IPS-18a (cell line): ENCODE data around the gene RASGRP3.
A peak's percentile ranks its signal among the peaks of the same experiment; 100 is the strongest.

ENCODE experiments used
- H3K27ac ChIP-seq: one replicate; pipeline ENCODE4 v1.5.1; 2013; ENCODE audit warnings: low read length
- H3K27me3 ChIP-seq: one replicate; pipeline ENCODE4 v1.6.1; 2013; ENCODE audit warnings: mild to moderate bottlenecking, low read length; ENCODE audit not compliant: control insufficient read depth, insufficient read depth
- H3K36me3 ChIP-seq: one replicate; pipeline ENCODE4 v1.6.1; 2013; ENCODE audit warnings: low read depth, low read length; ENCODE audit not compliant: control insufficient read depth
- H3K4me1 ChIP-seq: one replicate; pipeline ENCODE4 v1.6.1; 2013; ENCODE audit warnings: low read depth, low read length; ENCODE audit not compliant: control insufficient read depth
- H3K4me3 ChIP-seq: one replicate; pipeline ENCODE4 v1.5.1; 2013; ENCODE audit warnings: low read length
- H3K9ac ChIP-seq: one replicate; pipeline ENCODE4 v1.6.1; 2013; ENCODE audit warnings: mild to moderate bottlenecking, low read length, moderate library complexity
- H3K9me3 ChIP-seq: one replicate; pipeline ENCODE4 v1.6.1; 2013; ENCODE audit warnings: low read depth, low read length; ENCODE audit not compliant: control insufficient read depth

Gene RASGRP3

GRCh38 chr2:33476131-33476792, at the start of gene RASGRP3:
Gene RASGRP3 (plus strand): TSS chr2:33476649. CDS start chr2:33515137, 38,488 bp downstream.
- H3K9me3 ChIP-seq: no peaks in the 10 kb centered on the region
- peaks cover 14% of the 10 kb centered on the region for H3K27me3 ChIP-seq
- H3K9ac ChIP-seq: peak within 1 kb of the TSS; percentile 47
- H3K27ac ChIP-seq: no peak within 1 kb of the TSS
- H3K4me1 ChIP-seq: peaks cover 11% of the 10 kb centered on the region
- peak within 1 kb of the TSS; percentile 72 for H3K4me3 ChIP-seq
- H3K36me3 ChIP-seq: no peaks in the 10 kb centered on the region

- no peak overlapping the region for H3K9ac ChIP-seq
- no peaks in the 10 kb centered on the region for H3K27me3 ChIP-seq
- H3K4me3 ChIP-seq: no peak overlapping the region
- H3K4me1 ChIP-seq: no peaks in the 10 kb centered on the region
- no peaks in the 10 kb centered on the region for H3K36me3 ChIP-seq
- H3K27ac ChIP-seq: no peak overlapping the region
- no peaks in the 10 kb centered on the region for H3K9me3 ChIP-seq
Observed at GRCh38 chr2:33426666-33427231, 49.7 kb upstream of the RASGRP3 start.

GRCh38 chr2:33430077-33430476, 46.4 kb upstream of the RASGRP3 start:
- H3K9me3 ChIP-seq: no peaks in the 10 kb centered on the region
- H3K36me3 ChIP-seq: no peaks in the 10 kb centered on the region
- no peak overlapping the region for H3K9ac ChIP-seq
- H3K4me3 ChIP-seq: no peak overlapping the region
- no peaks in the 10 kb centered on the region for H3K4me1 ChIP-seq
- H3K27ac ChIP-seq: no peak overlapping the region
- no peaks in the 10 kb centered on the region for H3K27me3 ChIP-seq

- Histone ChIP-seq H3K4me1 (no peaks in the 10 kb centered on the region), H3K36me3 (no peaks in the 10 kb centered on the region), H3K27ac (no peak overlapping the region), H3K9me3 (no peaks in the 10 kb centered on the region), H3K27me3 (no peaks in the 10 kb centered on the region), H3K4me3 (no peak overlapping the region), H3K9ac (no peak overlapping the region)
Observed at GRCh38 chr2:33430856-33431255, 45.6 kb upstream of the RASGRP3 start.

GRCh38 chr2:33432871-33433270, 43.6 kb upstream of the RASGRP3 start:
- H3K9me3 ChIP-seq: no peaks in the 10 kb centered on the region
- no peak overlapping the region for H3K27ac ChIP-seq
- no peak overlapping the region for H3K4me3 ChIP-seq
- no peaks in the 10 kb centered on the region for H3K27me3 ChIP-seq
- no peaks in the 10 kb centered on the region for H3K36me3 ChIP-seq
- H3K4me1 ChIP-seq: no peaks in the 10 kb centered on the region
- H3K9ac ChIP-seq: no peak overlapping the region

- Histone ChIP-seq H3K27ac (no peak overlapping the region), H3K36me3 (no peaks in the 10 kb centered on the region), H3K4me3 (no peak overlapping the region), H3K9ac (no peak overlapping the region), H3K27me3 (no peaks in the 10 kb centered on the region), H3K9me3 (no peaks in the 10 kb centered on the region), H3K4me1 (no peaks in the 10 kb centered on the region)
Observed at GRCh38 chr2:33433279-33434235, 42.9 kb upstream of the RASGRP3 start.

- no peaks in the 10 kb centered on the region for H3K9me3 ChIP-seq
- H3K4me1 ChIP-seq: no peaks in the 10 kb centered on the region
- no peaks in the 10 kb centered on the region for H3K27me3 ChIP-seq
- no peak overlapping the region for H3K27ac ChIP-seq
- no peaks in the 10 kb centered on the region for H3K36me3 ChIP-seq
- H3K4me3 ChIP-seq: no peak overlapping the region
- H3K9ac ChIP-seq: no peak overlapping the region
Observed at GRCh38 chr2:33435518-33435917, 40.9 kb upstream of the RASGRP3 start.

- Histone ChIP-seq H3K27ac (no peak overlapping the region), H3K4me1 (no peaks in the 10 kb centered on the region), H3K9me3 (no peaks in the 10 kb centered on the region), H3K27me3 (no peaks in the 10 kb centered on the region), H3K36me3 (no peaks in the 10 kb centered on the region), H3K9ac (no peak overlapping the region), H3K4me3 (no peak overlapping the region)
Observed at GRCh38 chr2:33436083-33436482, 40.4 kb upstream of the RASGRP3 start.

GRCh38 chr2:33437297-33437696, 39.2 kb upstream of the RASGRP3 start:
- Histone ChIP-seq H3K9ac (no peak overlapping the region), H3K27ac (no peak overlapping the region)

GRCh38 chr2:33437815-33438214, 38.6 kb upstream of the RASGRP3 start:
- no peak overlapping the region for H3K27ac ChIP-seq
- H3K36me3 ChIP-seq: no peaks in the 10 kb centered on the region
- no peak overlapping the region for H3K9ac ChIP-seq

More at GRCh38 chr2:33437297-33437696, 39.2 kb upstream of the RASGRP3 start:
- Histone ChIP-seq H3K27me3 (no peaks in the 10 kb centered on the region), H3K9me3 (no peaks in the 10 kb centered on the region), H3K36me3 (no peaks in the 10 kb centered on the region), H3K4me3 (no peak overlapping the region), H3K4me1 (no peaks in the 10 kb centered on the region)

GRCh38 chr2:33441235-33441810, 35.1 kb upstream of the RASGRP3 start:
- H3K9me3 ChIP-seq: no peaks in the 10 kb centered on the region
- no peaks in the 10 kb centered on the region for H3K36me3 ChIP-seq
- H3K4me1 ChIP-seq: no peaks in the 10 kb centered on the region
- H3K9ac ChIP-seq: no peak overlapping the region
- no peaks in the 10 kb centered on the region for H3K27me3 ChIP-seq
- no peak overlapping the region for H3K27ac ChIP-seq
- H3K4me3 ChIP-seq: no peak overlapping the region

More at GRCh38 chr2:33437815-33438214, 38.6 kb upstream of the RASGRP3 start:
- no peak overlapping the region for H3K4me3 ChIP-seq
- no peaks in the 10 kb centered on the region for H3K4me1 ChIP-seq
- H3K27me3 ChIP-seq: no peaks in the 10 kb centered on the region
- H3K9me3 ChIP-seq: no peaks in the 10 kb centered on the region
